Measurements from ENCODE around the gene NCEH1.
"Not testable (repeated sequence)": the region's sequence is repeated elsewhere in the genome, so short reads cannot be mapped to it uniquely, and the experiment has no call there.

The NCEH1 gene

GRCh38 chr3:172673210-172673679 is 37.6 kb downstream of the NCEH1 start:
- FAIRE-seq, result peak; percentile 74

- no peak for FAIRE-seq
Measured at GRCh38 chr3:172669021-172669420, 41.8 kb downstream of the NCEH1 start.

GRCh38 chr3:172666873-172667694 is 43.8 kb downstream of the NCEH1 start:
- FAIRE-seq, result peak; percentile 73

GRCh38 chr3:172666181-172666872 is 44.5 kb downstream of the NCEH1 start:
- no peak for FAIRE-seq

- not testable (repeated sequence) for FAIRE-seq
Measured at GRCh38 chr3:172665510-172665909, 45.4 kb downstream of the NCEH1 start.

GRCh38 chr3:172660421-172660820 is 50.4 kb downstream of the NCEH1 start:
- not testable (repeated sequence) for FAIRE-seq

- no peak for FAIRE-seq
Measured at GRCh38 chr3:172659246-172660002, 51.4 kb downstream of the NCEH1 start.

GRCh38 chr3:172658344-172659245 is 52.3 kb downstream of the NCEH1 start:
- FAIRE-seq, result no peak

GRCh38 chr3:172656602-172657001 is 54.3 kb downstream of the NCEH1 start:
- FAIRE-seq, result no peak

GRCh38 chr3:172655388-172655787 is 55.5 kb downstream of the NCEH1 start:
- FAIRE-seq, result no peak

GRCh38 chr3:172654470-172654869 is 56.4 kb downstream of the NCEH1 start:
- FAIRE-seq, result no peak

GRCh38 chr3:172653004-172653572 is 57.8 kb downstream of the NCEH1 start:
- FAIRE-seq, result no peak

- FAIRE-seq, result no peak
Measured at GRCh38 chr3:172651936-172652625, 58.8 kb downstream of the NCEH1 start.

- FAIRE-seq, result no peak
Measured at GRCh38 chr3:172649987-172650386, 60.9 kb downstream of the NCEH1 start.

- FAIRE-seq, result no peak
Measured at GRCh38 chr3:172648747-172649146, 62.1 kb downstream of the NCEH1 start.

- no peak for FAIRE-seq
Measured at GRCh38 chr3:172647823-172648222, 63.0 kb downstream of the NCEH1 start.

GRCh38 chr3:172647080-172647479 is 63.8 kb downstream of the NCEH1 start:
- FAIRE-seq, result no peak

GRCh38 chr3:172646439-172647015 is 64.3 kb downstream of the NCEH1 start:
- FAIRE-seq, result no peak

GRCh38 chr3:172644258-172644657 is 66.6 kb downstream of the NCEH1 start:
- FAIRE-seq, result no peak

GRCh38 chr3:172643506-172644179 is 67.2 kb downstream of the NCEH1 start:
- no peak for FAIRE-seq
